Retina (tissue), 1 donor: ENCODE data around the gene RER1.

Source experiments
- DNase-seq: peaks from one replicate; pipeline ENCODE4 v3.0.0-alpha.2; 2016

The RER1 gene

GRCh38 chr1:2392686-2393085 lies 1.0 kb downstream of the RER1 start:
- no peak for DNase-seq

GRCh38 chr1:2393471-2393877 lies 1.8 kb downstream of the RER1 start:
- no peak for DNase-seq

GRCh38 chr1:2394220-2394619 lies 2.6 kb downstream of the RER1 start:
- no peak for DNase-seq

- DNase-seq, result no peak
Measured at GRCh38 chr1:2394761-2395160, 3.1 kb downstream of the RER1 start.

- no peak for DNase-seq
Measured at GRCh38 chr1:2395245-2395644, 3.6 kb downstream of the RER1 start.

- no peak for DNase-seq
Measured at GRCh38 chr1:2396059-2396458, 4.4 kb downstream of the RER1 start.

- DNase-seq, result no peak
Measured at GRCh38 chr1:2396476-2396875, 4.8 kb downstream of the RER1 start.

- no peak for DNase-seq
Measured at GRCh38 chr1:2397007-2397679, 5.5 kb downstream of the RER1 start.

- DNase-seq, result no peak
Measured at GRCh38 chr1:2398871-2399270, 7.2 kb downstream of the RER1 start.

GRCh38 chr1:2399890-2400575 lies 8.4 kb downstream of the RER1 start:
- DNase-seq, result no peak

- DNase-seq, result no peak
Measured at GRCh38 chr1:2400576-2400909, 8.9 kb downstream of the RER1 start.

GRCh38 chr1:2400950-2401649 lies 9.5 kb downstream of the RER1 start:
- no peak for DNase-seq

- no peak for DNase-seq
Measured at GRCh38 chr1:2402420-2402819, 10.8 kb downstream of the RER1 start.

- DNase-seq, result no peak
Measured at GRCh38 chr1:2403273-2403672, 11.6 kb downstream of the RER1 start.

- no peak for DNase-seq
Measured at GRCh38 chr1:2404142-2404889, 12.7 kb downstream of the RER1 start.

GRCh38 chr1:2404890-2405511 lies 13.4 kb downstream of the RER1 start:
- DNase-seq, result no peak

GRCh38 chr1:2405588-2406295 lies 14.1 kb downstream of the RER1 start:
- no peak for DNase-seq

- no peak for DNase-seq
Measured at GRCh38 chr1:2406451-2407041, 14.9 kb downstream of the RER1 start.

- DNase-seq, result no peak
Measured at GRCh38 chr1:2407166-2407990, 15.7 kb downstream of the RER1 start.

- no peak for DNase-seq
Measured at GRCh38 chr1:2407991-2408275, 16.3 kb downstream of the RER1 start.

- DNase-seq, result no peak
Measured at GRCh38 chr1:2408456-2408855, 16.8 kb downstream of the RER1 start.
